Neural cell (in vitro differentiated cells): ENCODE results near the gene WDR38. TPM values are rescaled to one million over a fixed set of nuclear protein-coding genes. Genes with fewer than 3 reads are reported as not detected.

Experiments used
- H2AFZ ChIP-seq: fragments of 200-600, 300-800 bp; sonication (generic), shearing (Covaris generic); 2 replicates; pipeline ENCODE4 v1.6.0; 2014; ENCODE audit warnings: low read depth, mild to moderate bottlenecking, antibody characterized with exemption, low read length, moderate library complexity
- H3F3A ChIP-seq: fragments of 200-600 bp; shearing (Covaris generic); 2 replicates; pipeline ENCODE4 v1.6.1; 2016; ENCODE audit warnings: mild to moderate bottlenecking, moderate library complexity, mixed read lengths, antibody characterized with exemption, low read length; ENCODE audit not compliant: insufficient read depth, poor library complexity, severe bottlenecking
- H3K27ac ChIP-seq: fragments of 200-600, 300-800 bp; sonication (generic), shearing (Covaris generic); 2 replicates; pipeline ENCODE4 v1.5.1; 2014; ENCODE audit warnings: mild to moderate bottlenecking, low read length, moderate library complexity
- H3K27me3 ChIP-seq: fragments of 300-800, 200-600 bp; sonication (generic), shearing (Covaris generic); 2 replicates; pipeline ENCODE4 v1.6.0; 2014; ENCODE audit warnings: mild to moderate bottlenecking, low read depth, low read length, moderate library complexity; ENCODE audit not compliant: insufficient read depth
- H3K36me3 ChIP-seq: fragments of 300-800, 200-600 bp; sonication (generic), shearing (Covaris generic); 2 replicates; pipeline ENCODE4 v1.5.1; 2014; ENCODE audit warnings: mild to moderate bottlenecking, antibody characterized with exemption, low read length, moderate library complexity; ENCODE audit not compliant: insufficient read depth
- H3K4me2 ChIP-seq: fragments of 300-800, 200-600 bp; sonication (generic), shearing (Covaris generic); 2 replicates; pipeline ENCODE4 v1.6.0; 2014; ENCODE audit warnings: mild to moderate bottlenecking, low read length
- H3K4me3 ChIP-seq: fragments of 300-800, 200-600 bp; sonication (generic), shearing (Covaris generic); 2 replicates; pipeline ENCODE4 v1.5.1; 2014; ENCODE audit warnings: mild to moderate bottlenecking, low read length, moderate library complexity
- H3K79me2 ChIP-seq: fragments of 200-600 bp; shearing (Covaris generic); replicated peaks from 2 replicates; pipeline ENCODE4 v1.6.0; 2014; ENCODE audit warnings: mild to moderate bottlenecking, low read length, moderate library complexity; ENCODE audit not compliant: insufficient read depth
- H3K9ac ChIP-seq: fragments of 300-800, 200-600 bp; sonication (generic), shearing (Covaris generic); 2 replicates; pipeline ENCODE4 v1.6.1; 2016; ENCODE audit warnings: mild to moderate bottlenecking, low read length, mixed read lengths
- H3K9me2 ChIP-seq: fragments of 200-600 bp; shearing (Covaris generic); 2 replicates; pipeline ENCODE4 v1.6.1; 2016; ENCODE audit warnings: mild to moderate bottlenecking, low read length, mixed read lengths; ENCODE audit not compliant: insufficient read depth
- H3K9me3 ChIP-seq: fragments of 200-600, 300-800 bp; sonication (generic), shearing (Covaris generic); 2 replicates; pipeline ENCODE4 v1.6.1; 2016; ENCODE audit warnings: mild to moderate bottlenecking, mixed run types, low read length, moderate library complexity, mixed read lengths
- H4K20me1 ChIP-seq: fragments of 200-600 bp; shearing (Covaris generic); 2 replicates; pipeline ENCODE4 v1.6.1; 2016; ENCODE audit warnings: mild to moderate bottlenecking, mixed run types; ENCODE audit not compliant: insufficient read depth
- CTCF ChIP-seq: fragments of 450-650 bp; IDR thresholded peaks from 2 replicates; pipeline ENCODE4 v1.5.1; 2014; ENCODE audit warnings: antibody characterized with exemption, mild to moderate bottlenecking, moderate library complexity; ENCODE audit not compliant: poor library complexity, severe bottlenecking
- EP300 ChIP-seq: fragments of 450-650 bp; conservative IDR thresholded peaks from 2 replicates; pipeline ENCODE4 v1.6.1; 2014; ENCODE audit warnings: antibody characterized with exemption, mild to moderate bottlenecking, moderate library complexity; ENCODE audit not compliant: poor library complexity, severe bottlenecking
- EZH2 ChIP-seq: fragments of 200-600, 300-800 bp; shearing (Covaris generic), sonication (generic); IDR thresholded peaks from 2 replicates; pipeline ENCODE4 v1.6.1; 2014; ENCODE audit warnings: antibody characterized with exemption, low read length, borderline replicate concordance, mild to moderate bottlenecking; ENCODE audit not compliant: insufficient read depth, poor library complexity, severe bottlenecking
- MXI1 ChIP-seq: fragments of 450-650 bp; conservative IDR thresholded peaks from 2 replicates; pipeline ENCODE4 v1.6.1; 2014; ENCODE audit warnings: antibody characterized with exemption, mild to moderate bottlenecking; ENCODE audit not compliant: poor library complexity, severe bottlenecking
- POLR2AphosphoS5 ChIP-seq: IDR thresholded peaks from 2 replicates; pipeline ENCODE4 v1.6.1; 2012
- RAD21 ChIP-seq: fragments of 450-650 bp; conservative IDR thresholded peaks from 2 replicates; pipeline ENCODE4 v1.6.1; 2014; ENCODE audit warnings: antibody characterized with exemption, mild to moderate bottlenecking, moderate library complexity
- REST ChIP-seq: IDR thresholded peaks from 2 replicates; pipeline ENCODE4 v1.6.1; 2012; ENCODE audit warnings: borderline replicate concordance
- SMC3 ChIP-seq: fragments of 450-650 bp; conservative IDR thresholded peaks from 2 replicates; pipeline ENCODE4 v1.6.1; 2014; ENCODE audit warnings: antibody characterized with exemption, mild to moderate bottlenecking, moderate library complexity; ENCODE audit not compliant: poor library complexity
- TAF1 ChIP-seq: IDR thresholded peaks from 2 replicates; pipeline ENCODE4 v1.6.1; 2012; ENCODE audit warnings: low read depth
- polyA plus RNA-seq: library from polyadenylated mRNA; depleted of rRNA; stranded (reverse); fragments of >200 nt; gene quantifications from 2 replicates; pipeline ENCODE4 v1.2.3, GENCODE V29; 2014

Gene WDR38
- polyA plus RNA-seq, 1 donor from 2014 or later: not detected

- Histone ChIP-seq H3K9me2 (no peaks in the 10 kb centered on the region), H3K79me2 (no peaks in the 10 kb centered on the region), H4K20me1 (no peaks in the 10 kb centered on the region), H3K27ac (no peak overlapping the region), H3K27me3 (no peaks in the 10 kb centered on the region), H3K4me2 (no peak overlapping the region), H3K9me3 (no peaks in the 10 kb centered on the region), H3K9ac (no peak overlapping the region), H3K36me3 (no peaks in the 10 kb centered on the region), H2AFZ (no peak overlapping the region), H3F3A (no peaks in the 10 kb centered on the region), H3K4me3 (no peak overlapping the region)
- TF ChIP-seq MXI1 (no peak), EP300 (no peak), TAF1 (no peak), POLR2AphosphoS5 (no peak), SMC3 (no peak), REST (no peak), EZH2 (no peak), RAD21 (no peak), CTCF (no peak)
These were observed 22.7 kb upstream of the WDR38 start for GRCh38 chr9:124830593-124830992.

- no peaks in the 10 kb centered on the region for H3K79me2 ChIP-seq
- TF ChIP-seq MXI1 (no peak), EP300 (no peak), TAF1 (no peak), RAD21 (no peak), POLR2AphosphoS5 (no peak), EZH2 (no peak), REST (no peak), CTCF (no peak), SMC3 (no peak)
- H3K27me3 ChIP-seq: no peaks in the 10 kb centered on the region
- no peaks in the 10 kb centered on the region for H3F3A ChIP-seq
- H3K9me2 ChIP-seq: no peaks in the 10 kb centered on the region
- no peak overlapping the region for H2AFZ ChIP-seq
- no peaks in the 10 kb centered on the region for H4K20me1 ChIP-seq
- no peak overlapping the region for H3K4me2 ChIP-seq
- no peak overlapping the region for H3K9ac ChIP-seq
- H3K9me3 ChIP-seq: no peaks in the 10 kb centered on the region
- no peak overlapping the region for H3K27ac ChIP-seq
- no peaks in the 10 kb centered on the region for H3K36me3 ChIP-seq
- no peak overlapping the region for H3K4me3 ChIP-seq
These were observed 21.5 kb upstream of the WDR38 start for GRCh38 chr9:124831642-124832364.
